Hepatocyte (in vitro differentiated cells): Measurements from ENCODE around the gene LARP1. TPM values are rescaled to one million over a fixed set of nuclear protein-coding genes. Genes with fewer than 3 reads are reported as not detected.

ENCODE experiments used
- DNase-seq: peaks from one replicate; pipeline ENCODE4 v3.0.0-alpha.2; 2016; ENCODE audit warnings: low spot score
- H2AFZ ChIP-seq: fragments of 200-600 bp; sonication (generic); 2 replicates; pipeline ENCODE4 v1.6.0; 2016; ENCODE audit warnings: antibody characterized with exemption, mild to moderate bottlenecking
- H3K27ac ChIP-seq: fragments of 200-600 bp; sonication (generic); 2 replicates; pipeline ENCODE4 v1.5.1; 2016; ENCODE audit warnings: mild to moderate bottlenecking
- H3K27me3 ChIP-seq: fragments of 200-600 bp; sonication (generic); 2 replicates; pipeline ENCODE4 v1.6.1; 2016
- H3K36me3 ChIP-seq: fragments of 200-600 bp; sonication (generic); replicated peaks from 2 replicates; pipeline ENCODE4 v1.5.1; 2016; ENCODE audit warnings: low read depth; ENCODE audit not compliant: insufficient read depth
- H3K4me1 ChIP-seq: fragments of 200-600 bp; sonication (generic); 2 replicates; pipeline ENCODE4 v1.5.1; 2016; ENCODE audit warnings: mild to moderate bottlenecking, moderate library complexity; ENCODE audit not compliant: insufficient read depth
- H3K4me2 ChIP-seq: fragments of 200-600 bp; sonication (generic); 2 replicates; pipeline ENCODE4 v1.6.0; 2016
- H3K4me3 ChIP-seq: fragments of 200-600 bp; sonication (generic); 2 replicates; pipeline ENCODE4 v1.5.1; 2016; ENCODE audit warnings: mild to moderate bottlenecking
- H3K79me2 ChIP-seq: fragments of 200-600 bp; sonication (generic); 2 replicates; pipeline ENCODE4 v1.6.0; 2017; ENCODE audit warnings: mild to moderate bottlenecking
- H3K9me2 ChIP-seq: fragments of 200-600 bp; sonication (generic); replicated peaks from 2 replicates; pipeline ENCODE4 v1.6.0; 2017; ENCODE audit warnings: mild to moderate bottlenecking; ENCODE audit not compliant: insufficient read depth
- H3K9me3 ChIP-seq: fragments of 200-600 bp; sonication (generic); 2 replicates; pipeline ENCODE4 v1.5.1; 2016; ENCODE audit warnings: low read depth, mild to moderate bottlenecking
- H4K20me1 ChIP-seq: fragments of 200-600 bp; sonication (generic); 2 replicates; pipeline ENCODE4 v1.6.0; 2016; ENCODE audit warnings: mild to moderate bottlenecking; ENCODE audit not compliant: insufficient read depth, poor library complexity, severe bottlenecking
- EZH2 ChIP-seq: fragments of 200-600 bp; sonication (generic); IDR thresholded peaks from 2 replicates; pipeline ENCODE4 v1.6.1; 2016; ENCODE audit warnings: antibody characterized with exemption, mild to moderate bottlenecking, borderline replicate concordance
- EZH2phosphoT487 ChIP-seq: fragments of 200-600 bp; sonication (generic); IDR thresholded peaks from one replicate; pipeline ENCODE4 v1.6.1; 2018; ENCODE audit warnings: antibody characterized with exemption, mild to moderate bottlenecking, low read depth, moderate library complexity; ENCODE audit not compliant: unreplicated experiment, severe bottlenecking
- WGBS: methylation state at CpG from one replicate; pipeline ENCODE4 v1.1.6; 2016; ENCODE audit warnings: low lambda C conversion rate; ENCODE audit errors: missing lambda C conversion rate; 5-methylcytosine and 5-hydroxymethylcytosine counted together
- polyA plus RNA-seq: library from polyadenylated mRNA; unstranded; fragments of >200 nt; fragmentation: Nextera tagmentation; extraction: Ambion mirVana; gene quantifications from 2 replicates; pipeline ENCODE4 v1.2.1, GENCODE V29; 2016
- total RNA-seq: library from RNA; depleted of rRNA; stranded (reverse); fragments of >200 nt; gene quantifications from 2 replicates; pipeline ENCODE4 v1.2.3, GENCODE V29; 2014
- TF ChIP-seq, protein P1 (sequence below): fragments of 200-600 bp; sonication (generic); IDR thresholded peaks from 2 replicates; pipeline ENCODE4 v1.5.1; 2016; ENCODE audit warnings: antibody characterized with exemption, mild to moderate bottlenecking; ENCODE audit not compliant: poor library complexity

LARP1 gene
- total and polyA plus RNA-seq, 2 experiments from 2014 or later = 62.9 to 75.0 TPM

GRCh38 chr5:154773326-154773725, 18.1 kb downstream of the LARP1 start:
- H3K4me2 ChIP-seq = no peak overlapping the region
- no peak overlapping the region for H3K4me3 ChIP-seq
- 96% methylated on average over 3 of the region's 3 CpGs for WGBS
- H3K27ac ChIP-seq = no peak overlapping the region
- DNase-seq = no peak
- peaks cover 100% of the 10 kb centered on the region for H4K20me1 ChIP-seq
- no peaks in the 10 kb centered on the region for H3K9me3 ChIP-seq
- H3K36me3 ChIP-seq = no peaks in the 10 kb centered on the region
- H3K27me3 ChIP-seq = no peaks in the 10 kb centered on the region
- no peak overlapping the region for H2AFZ ChIP-seq
- H3K79me2 ChIP-seq = peaks cover 100% of the 10 kb centered on the region
- no peak for TF ChIP-seq EZH2phosphoT487
- TF ChIP-seq, protein P1, sequence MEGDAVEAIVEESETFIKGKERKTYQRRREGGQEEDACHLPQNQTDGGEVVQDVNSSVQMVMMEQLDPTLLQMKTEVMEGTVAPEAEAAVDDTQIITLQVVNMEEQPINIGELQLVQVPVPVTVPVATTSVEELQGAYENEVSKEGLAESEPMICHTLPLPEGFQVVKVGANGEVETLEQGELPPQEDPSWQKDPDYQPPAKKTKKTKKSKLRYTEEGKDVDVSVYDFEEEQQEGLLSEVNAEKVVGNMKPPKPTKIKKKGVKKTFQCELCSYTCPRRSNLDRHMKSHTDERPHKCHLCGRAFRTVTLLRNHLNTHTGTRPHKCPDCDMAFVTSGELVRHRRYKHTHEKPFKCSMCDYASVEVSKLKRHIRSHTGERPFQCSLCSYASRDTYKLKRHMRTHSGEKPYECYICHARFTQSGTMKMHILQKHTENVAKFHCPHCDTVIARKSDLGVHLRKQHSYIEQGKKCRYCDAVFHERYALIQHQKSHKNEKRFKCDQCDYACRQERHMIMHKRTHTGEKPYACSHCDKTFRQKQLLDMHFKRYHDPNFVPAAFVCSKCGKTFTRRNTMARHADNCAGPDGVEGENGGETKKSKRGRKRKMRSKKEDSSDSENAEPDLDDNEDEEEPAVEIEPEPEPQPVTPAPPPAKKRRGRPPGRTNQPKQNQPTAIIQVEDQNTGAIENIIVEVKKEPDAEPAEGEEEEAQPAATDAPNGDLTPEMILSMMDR = no peak
- TF ChIP-seq EZH2 = no peak
- peaks cover 29% of the 10 kb centered on the region for H3K4me1 ChIP-seq
- H3K9me2 ChIP-seq = no peaks in the 10 kb centered on the region

GRCh38 chr5:154776167-154776566, 21.0 kb downstream of the LARP1 start:
- TF ChIP-seq EZH2 = no peak
- TF ChIP-seq, protein P1 = no peak
- TF ChIP-seq EZH2phosphoT487 = no peak
- Histone ChIP-seq H4K20me1 (peaks cover 97% of the 10 kb centered on the region), H3K4me1 (peaks cover 21% of the 10 kb centered on the region), H3K36me3 (no peaks in the 10 kb centered on the region), H3K79me2 (peaks cover 100% of the 10 kb centered on the region), H3K27ac (peak overlapping the region; percentile 32), H3K9me3 (no peaks in the 10 kb centered on the region), H2AFZ (no peak overlapping the region), H3K9me2 (no peaks in the 10 kb centered on the region), H3K27me3 (no peaks in the 10 kb centered on the region), H3K4me3 (no peak overlapping the region), H3K4me2 (no peak overlapping the region)
- DNase-seq = no peak
- 70% methylated on average over 1 of the region's 1 CpG for WGBS

DNA sequence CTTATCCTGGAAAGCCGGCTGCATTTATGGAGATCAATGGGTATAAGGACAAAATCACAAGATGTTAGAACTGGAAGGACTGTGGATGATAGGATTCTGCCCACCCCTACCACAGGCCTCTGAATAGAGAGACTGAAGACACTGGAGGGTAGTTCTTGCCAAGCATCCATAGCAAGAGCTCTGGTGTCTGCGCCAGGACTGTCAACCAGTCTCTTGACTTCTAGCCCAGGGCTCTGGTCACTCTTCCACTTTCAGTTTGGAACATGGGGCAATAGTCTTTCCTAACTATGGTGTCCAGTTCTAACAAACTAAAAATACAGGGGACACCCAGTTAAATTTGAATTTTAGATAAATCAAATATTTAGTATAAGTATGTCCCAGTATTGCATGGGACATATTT, 23.4 kb downstream of the LARP1 start:
- Histone ChIP-seq H3K36me3 (no peaks in the 10 kb centered on the region), H4K20me1 (peaks cover 97% of the 10 kb centered on the region), H3K4me2 (no peak overlapping the region), H2AFZ (no peak overlapping the region), H3K27me3 (no peaks in the 10 kb centered on the region), H3K4me3 (no peak overlapping the region), H3K79me2 (peaks cover 100% of the 10 kb centered on the region), H3K9me3 (no peaks in the 10 kb centered on the region), H3K4me1 (peaks cover 28% of the 10 kb centered on the region), H3K9me2 (no peaks in the 10 kb centered on the region), H3K27ac (no peak overlapping the region)
- TF ChIP-seq EZH2 = no peak
- TF ChIP-seq, protein P1 = no peak
- TF ChIP-seq EZH2phosphoT487 = no peak
- no peak for DNase-seq
- WGBS = 96% methylated on average over 2 of the region's 2 CpGs

GRCh38 chr5:154779105-154779504, 23.9 kb downstream of the LARP1 start:
- H4K20me1 ChIP-seq = peaks cover 97% of the 10 kb centered on the region
- peaks cover 34% of the 10 kb centered on the region for H3K4me1 ChIP-seq
- H3K27me3 ChIP-seq = no peaks in the 10 kb centered on the region
- no peaks in the 10 kb centered on the region for H3K9me2 ChIP-seq
- H3K79me2 ChIP-seq = peaks cover 100% of the 10 kb centered on the region
- peak; percentile 57 for DNase-seq
- H3K4me2 ChIP-seq = no peak overlapping the region
- no peak overlapping the region for H2AFZ ChIP-seq
- no peak overlapping the region for H3K27ac ChIP-seq
- 83% methylated on average over 4 of the region's 4 CpGs for whole genome bisulfite sequencing
- H3K36me3 ChIP-seq = no peaks in the 10 kb centered on the region
- no peak overlapping the region for H3K4me3 ChIP-seq
- TF ChIP-seq, protein P1 = no peak
- TF ChIP-seq EZH2phosphoT487 = no peak
- no peak for TF ChIP-seq EZH2
- no peaks in the 10 kb centered on the region for H3K9me3 ChIP-seq
